ENCODE data around the gene TCF7L2. TPM values are rescaled to one million over a fixed set of nuclear protein-coding genes. Genes with fewer than 3 reads are reported as not detected.

The TCF7L2 gene
- total and polyA plus RNA-seq, 2 donors (not counting 1 experiment from before 2014, with no cell fraction given) = 3.4 to 5.0 TPM

DNA sequence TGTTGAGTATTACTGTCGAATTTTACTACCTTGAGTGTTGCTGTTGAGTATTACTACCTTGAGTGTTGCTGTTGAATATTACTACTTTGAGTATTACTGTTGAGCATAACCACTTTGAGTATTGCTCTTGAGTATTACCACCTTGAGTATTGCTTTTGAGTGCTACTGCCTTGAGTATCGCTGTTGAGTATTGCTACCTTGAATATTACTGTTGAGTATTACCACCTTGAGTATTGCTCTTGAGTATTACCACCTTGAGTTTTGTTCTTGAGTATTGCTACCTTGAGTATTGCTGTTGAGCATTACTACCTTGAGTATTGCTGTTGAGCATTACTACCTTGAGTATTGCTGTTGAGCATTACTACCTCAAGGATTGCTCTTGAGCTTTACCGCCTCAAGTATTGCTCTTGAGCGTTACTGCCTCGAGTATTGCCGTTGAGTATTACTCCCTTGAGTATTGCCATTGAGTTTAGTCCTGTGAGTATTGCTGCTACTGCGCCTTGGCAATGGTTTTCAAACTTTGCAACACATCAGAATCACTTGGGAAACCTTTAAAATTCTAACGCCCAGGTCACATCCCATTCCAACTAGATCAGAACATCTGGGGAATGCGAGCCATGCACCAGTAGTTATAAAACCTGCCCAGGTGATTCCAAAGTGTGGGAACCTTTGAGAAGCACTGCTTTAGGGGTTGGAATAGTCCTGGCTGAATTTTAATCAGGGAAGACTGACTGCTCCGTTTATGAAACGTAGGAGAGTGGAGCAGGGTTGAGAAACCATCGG, 61.7 kb downstream of the TCF7L2 start:
- no peak for DNase-seq (ENCODE audit: low read depth in 2 of 2)
- Histone ChIP-seq H3K27me3 (ENCODE audit: control insufficient read depth, insufficient read depth, low read length) (no peaks in the 10 kb centered on the region), H3K79me2 (ENCODE audit: control insufficient read depth, insufficient read depth, low read length) (peaks cover 11% of the 10 kb centered on the region), H4K20me1 (ENCODE audit: control insufficient read depth, extremely low read depth, insufficient read depth, low read length) (no peaks in the 10 kb centered on the region), H3K4me3 (replicated peaks in 1 of 4; ENCODE audit: control extremely low read depth in 1 of 4, insufficient read depth in 1 of 4, low read depth in 3 of 4, low read length in 4 of 4) (no peak overlapping the region), H3K36me3 (ENCODE audit: control insufficient read depth, insufficient read depth, low read length) (no peaks in the 10 kb centered on the region), H2AFZ (ENCODE audit: low read length) (no peak overlapping the region), H3K9ac (ENCODE audit: insufficient read depth, low read length) (no peak overlapping the region), H3K4me2 (ENCODE audit: extremely low read depth, insufficient read depth, low read length) (no peak overlapping the region), H3K4me1 (ENCODE audit: control insufficient read depth, extremely low read depth, insufficient read depth, low read length) (no peaks in the 10 kb centered on the region), H3K27ac (ENCODE audit: insufficient read depth, low read length) (no peak overlapping the region), H3K9me3 (ENCODE audit: control insufficient read depth, insufficient read depth, low read depth, low read length) (no peaks in the 10 kb centered on the region)
- TF ChIP-seq CTCF (conservative IDR thresholded peaks at IDR 0.05 in 1 of 2, IDR thresholded peaks at IDR 0.05 in 1 of 2; ENCODE audit: low read depth in 1 of 2, low read length in 2 of 2) (no peak), EZH2 (IDR thresholded peaks at IDR 0.05; ENCODE audit: low read length, missing control alignments) (no peak)

DNA sequence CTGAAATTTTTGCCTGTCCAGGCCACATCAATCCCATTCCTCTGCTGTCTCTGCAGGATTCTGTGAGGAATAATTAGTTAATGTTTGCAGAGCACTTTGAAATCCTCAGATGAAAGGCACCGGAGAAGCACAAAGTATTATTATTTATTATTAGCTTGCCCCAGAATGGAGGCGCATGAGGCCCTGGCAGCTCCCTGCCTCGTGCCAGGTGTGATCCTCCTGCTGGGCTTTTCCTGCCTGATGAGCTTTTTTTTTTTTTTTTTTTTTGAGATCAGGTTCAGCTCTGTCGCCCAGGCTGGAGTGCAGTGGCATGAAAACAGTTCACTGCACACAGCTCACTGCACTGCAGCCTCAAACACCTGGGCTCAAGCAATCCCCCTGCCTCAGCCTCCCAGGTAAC, 65.2 kb downstream of the TCF7L2 start:
- DNase-seq (ENCODE audit: low read depth in 2 of 2) = no peak
- H2AFZ ChIP-seq (ENCODE audit: low read length) = no peak overlapping the region
- H3K79me2 ChIP-seq (ENCODE audit: control insufficient read depth, insufficient read depth, low read length) = peaks cover 14% of the 10 kb centered on the region
- H3K4me3 ChIP-seq (replicated peaks in 1 of 4; ENCODE audit: control extremely low read depth in 1 of 4, insufficient read depth in 1 of 4, low read depth in 3 of 4, low read length in 4 of 4) = no peak overlapping the region
- no peaks in the 10 kb centered on the region for H3K4me1 ChIP-seq (ENCODE audit: control insufficient read depth, extremely low read depth, insufficient read depth, low read length)
- no peaks in the 10 kb centered on the region for H3K9me3 ChIP-seq (ENCODE audit: control insufficient read depth, insufficient read depth, low read depth, low read length)
- no peak overlapping the region for H3K27ac ChIP-seq (ENCODE audit: insufficient read depth, low read length)
- no peaks in the 10 kb centered on the region for H4K20me1 ChIP-seq (ENCODE audit: control insufficient read depth, extremely low read depth, insufficient read depth, low read length)
- no peak for TF ChIP-seq EZH2 (IDR thresholded peaks at IDR 0.05; ENCODE audit: low read length, missing control alignments)
- TF ChIP-seq CTCF (conservative IDR thresholded peaks at IDR 0.05 in 1 of 2, IDR thresholded peaks at IDR 0.05 in 1 of 2; ENCODE audit: low read depth in 1 of 2, low read length in 2 of 2) = no peak
- no peak overlapping the region for H3K4me2 ChIP-seq (ENCODE audit: extremely low read depth, insufficient read depth, low read length)
- H3K9ac ChIP-seq (ENCODE audit: insufficient read depth, low read length) = no peak overlapping the region
- no peaks in the 10 kb centered on the region for H3K36me3 ChIP-seq (ENCODE audit: control insufficient read depth, insufficient read depth, low read length)
- H3K27me3 ChIP-seq (ENCODE audit: control insufficient read depth, insufficient read depth, low read length) = no peaks in the 10 kb centered on the region

DNA sequence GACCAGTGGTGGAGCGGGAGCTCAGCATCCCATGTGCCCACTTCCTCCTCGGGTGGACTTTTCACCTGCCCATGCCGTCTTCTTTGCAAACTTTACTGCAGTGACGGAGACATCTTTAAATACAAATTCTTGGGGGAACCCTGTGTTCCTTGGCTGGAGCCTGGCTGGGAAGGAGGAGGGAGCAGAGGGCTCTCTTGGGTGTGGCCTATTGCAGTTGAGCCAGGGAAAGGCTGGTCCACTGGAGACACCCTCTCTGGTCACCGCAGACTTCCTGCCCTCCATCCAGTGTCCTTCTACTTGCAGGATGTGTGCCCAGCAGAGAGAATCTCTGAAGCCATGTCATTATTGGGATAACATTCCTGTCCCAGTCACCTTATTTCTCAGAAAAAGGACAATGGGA, 67.3 kb downstream of the TCF7L2 start:
- H3K4me1 ChIP-seq (ENCODE audit: control insufficient read depth, extremely low read depth, insufficient read depth, low read length) = no peaks in the 10 kb centered on the region
- no peak overlapping the region for H2AFZ ChIP-seq (ENCODE audit: low read length)
- H3K4me2 ChIP-seq (ENCODE audit: extremely low read depth, insufficient read depth, low read length) = no peak overlapping the region
- no peaks in the 10 kb centered on the region for H4K20me1 ChIP-seq (ENCODE audit: control insufficient read depth, extremely low read depth, insufficient read depth, low read length)
- H3K79me2 ChIP-seq (ENCODE audit: control insufficient read depth, insufficient read depth, low read length) = peaks cover 6% of the 10 kb centered on the region
- no peak for DNase-seq (ENCODE audit: low read depth in 2 of 2)
- no peak overlapping the region for H3K9ac ChIP-seq (ENCODE audit: insufficient read depth, low read length)
- no peaks in the 10 kb centered on the region for H3K9me3 ChIP-seq (ENCODE audit: control insufficient read depth, insufficient read depth, low read depth, low read length)
- no peak overlapping the region for H3K4me3 ChIP-seq (replicated peaks in 1 of 4; ENCODE audit: control extremely low read depth in 1 of 4, insufficient read depth in 1 of 4, low read depth in 3 of 4, low read length in 4 of 4)
- no peaks in the 10 kb centered on the region for H3K27me3 ChIP-seq (ENCODE audit: control insufficient read depth, insufficient read depth, low read length)
- H3K36me3 ChIP-seq (ENCODE audit: control insufficient read depth, insufficient read depth, low read length) = no peaks in the 10 kb centered on the region
- TF ChIP-seq EZH2 (IDR thresholded peaks at IDR 0.05; ENCODE audit: low read length, missing control alignments) = no peak
- no peak for TF ChIP-seq CTCF (conservative IDR thresholded peaks at IDR 0.05 in 1 of 2, IDR thresholded peaks at IDR 0.05 in 1 of 2; ENCODE audit: low read depth in 1 of 2, low read length in 2 of 2)
- no peak overlapping the region for H3K27ac ChIP-seq (ENCODE audit: insufficient read depth, low read length)
